ENCODE measurements around the gene SMIM38. TPM values are rescaled to one million over a fixed set of nuclear protein-coding genes. Genes with fewer than 3 reads are reported as not detected.

The SMIM38 gene
- total RNA-seq, 4 donors from 2014 or later: 0.45 to 2.3 (median 2.0) TPM; not detected in 1

DNA sequence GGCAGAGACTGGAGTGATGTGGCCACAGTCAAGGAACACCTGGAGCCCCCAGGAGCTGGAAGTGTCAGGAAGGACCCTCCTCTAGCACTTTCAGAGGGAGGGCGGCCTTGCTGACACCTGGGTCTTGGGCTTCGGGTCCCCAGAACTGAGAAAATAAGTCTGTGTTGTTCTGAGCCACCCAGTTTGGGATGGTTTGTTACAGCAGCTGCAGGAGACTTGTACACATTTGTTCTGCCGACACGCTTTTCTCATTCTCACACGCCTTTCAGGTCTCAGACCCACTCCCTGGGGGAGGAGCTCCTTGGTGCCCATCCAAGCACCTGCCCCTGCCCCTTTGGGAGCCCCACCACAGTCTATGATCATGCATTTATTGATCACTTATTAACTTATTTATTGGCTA is 47.2 kb upstream of the SMIM38 start:
- no peak overlapping the region for H3K27ac ChIP-seq
- no peaks in the 10 kb centered on the region for H3K36me3 ChIP-seq
- H3K27me3 ChIP-seq: no peaks in the 10 kb centered on the region
- no peak for DNase-seq
- intact Hi-C loops (cut with DNase I): loop anchor here (10.0 kb wide), 1 partner anchor 186 kb away; the partner anchor contains the start of gene MYEOV
- peaks cover 19 to 21% of the 10 kb centered on the region in 2 donors for H3K4me1 ChIP-seq
- TF ChIP-seq, protein P1, sequence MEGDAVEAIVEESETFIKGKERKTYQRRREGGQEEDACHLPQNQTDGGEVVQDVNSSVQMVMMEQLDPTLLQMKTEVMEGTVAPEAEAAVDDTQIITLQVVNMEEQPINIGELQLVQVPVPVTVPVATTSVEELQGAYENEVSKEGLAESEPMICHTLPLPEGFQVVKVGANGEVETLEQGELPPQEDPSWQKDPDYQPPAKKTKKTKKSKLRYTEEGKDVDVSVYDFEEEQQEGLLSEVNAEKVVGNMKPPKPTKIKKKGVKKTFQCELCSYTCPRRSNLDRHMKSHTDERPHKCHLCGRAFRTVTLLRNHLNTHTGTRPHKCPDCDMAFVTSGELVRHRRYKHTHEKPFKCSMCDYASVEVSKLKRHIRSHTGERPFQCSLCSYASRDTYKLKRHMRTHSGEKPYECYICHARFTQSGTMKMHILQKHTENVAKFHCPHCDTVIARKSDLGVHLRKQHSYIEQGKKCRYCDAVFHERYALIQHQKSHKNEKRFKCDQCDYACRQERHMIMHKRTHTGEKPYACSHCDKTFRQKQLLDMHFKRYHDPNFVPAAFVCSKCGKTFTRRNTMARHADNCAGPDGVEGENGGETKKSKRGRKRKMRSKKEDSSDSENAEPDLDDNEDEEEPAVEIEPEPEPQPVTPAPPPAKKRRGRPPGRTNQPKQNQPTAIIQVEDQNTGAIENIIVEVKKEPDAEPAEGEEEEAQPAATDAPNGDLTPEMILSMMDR (IDR thresholded peaks at IDR 0.05): no peak
- TF ChIP-seq POLR2A (IDR thresholded peaks at IDR 0.05): no peak
- 85 to 97% methylated on average over 5 of the region's 5 CpGs for WGBS, 2 donors
- H3K4me3 ChIP-seq (replicated peaks in 1 of 3): no peak overlapping the region
- H3K9me3 ChIP-seq: no peaks in the 10 kb centered on the region

DNA sequence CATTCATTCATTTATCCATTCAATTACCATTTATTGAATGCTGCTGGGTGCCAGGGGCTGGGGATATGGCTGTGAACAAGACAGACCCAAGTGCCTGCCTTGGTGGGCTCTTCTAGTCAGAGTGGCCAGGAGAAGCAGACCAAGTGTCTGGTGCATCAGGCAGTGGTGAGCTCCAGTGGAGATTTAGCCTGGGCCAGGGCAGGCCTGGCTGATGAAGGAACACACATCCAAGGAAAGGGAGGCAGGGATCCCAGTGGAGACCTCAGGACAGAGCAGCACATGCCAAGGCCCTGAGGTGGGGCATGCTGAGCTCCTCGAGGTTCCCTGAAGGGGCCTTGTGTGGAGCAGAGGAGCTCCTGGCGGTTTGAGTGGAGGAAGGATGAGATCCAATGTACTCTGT is 46.6 kb upstream of the SMIM38 start:
- H3K36me3 ChIP-seq: no peaks in the 10 kb centered on the region
- intact Hi-C loops (cut with DNase I): loop anchor here (10.0 kb wide), 1 partner anchor 186 kb away; the partner anchor contains the start of gene MYEOV
- no peak overlapping the region for H3K4me3 ChIP-seq (replicated peaks in 1 of 3)
- no peak for DNase-seq
- peaks cover 19 to 26% of the 10 kb centered on the region in 2 donors for H3K4me1 ChIP-seq
- 93 to 94% methylated on average over 2 of the region's 2 CpGs for WGBS, 2 donors
- no peaks in the 10 kb centered on the region for H3K27me3 ChIP-seq
- H3K9me3 ChIP-seq: no peaks in the 10 kb centered on the region
- TF ChIP-seq, protein P1 (IDR thresholded peaks at IDR 0.05): no peak
- TF ChIP-seq POLR2A (IDR thresholded peaks at IDR 0.05): no peak
- H3K27ac ChIP-seq: no peak overlapping the region

DNA sequence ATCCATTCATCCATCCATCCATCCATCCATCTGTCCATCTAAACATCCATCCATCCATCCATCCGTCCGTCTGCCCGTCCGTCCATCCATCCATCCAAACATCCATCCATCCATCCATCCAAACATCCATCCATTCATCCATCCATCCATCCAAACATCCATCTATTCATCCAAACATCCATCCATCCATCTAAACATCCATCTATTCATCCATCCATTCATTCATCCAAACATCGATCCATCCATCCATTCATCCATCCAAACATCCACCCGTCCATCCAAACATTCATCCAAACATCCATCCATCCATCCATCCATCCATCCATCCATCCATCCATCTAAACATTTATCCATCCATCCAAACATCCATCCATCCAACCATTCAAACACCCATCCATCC is 45.3 kb upstream of the SMIM38 start:
- 93 to 94% methylated on average over 6 of the region's 6 CpGs for WGBS, 2 donors
- H3K4me1 ChIP-seq: peaks cover 29 to 37% of the 10 kb centered on the region in 2 donors
- intact Hi-C loops (cut with DNase I): no loop called here

DNA sequence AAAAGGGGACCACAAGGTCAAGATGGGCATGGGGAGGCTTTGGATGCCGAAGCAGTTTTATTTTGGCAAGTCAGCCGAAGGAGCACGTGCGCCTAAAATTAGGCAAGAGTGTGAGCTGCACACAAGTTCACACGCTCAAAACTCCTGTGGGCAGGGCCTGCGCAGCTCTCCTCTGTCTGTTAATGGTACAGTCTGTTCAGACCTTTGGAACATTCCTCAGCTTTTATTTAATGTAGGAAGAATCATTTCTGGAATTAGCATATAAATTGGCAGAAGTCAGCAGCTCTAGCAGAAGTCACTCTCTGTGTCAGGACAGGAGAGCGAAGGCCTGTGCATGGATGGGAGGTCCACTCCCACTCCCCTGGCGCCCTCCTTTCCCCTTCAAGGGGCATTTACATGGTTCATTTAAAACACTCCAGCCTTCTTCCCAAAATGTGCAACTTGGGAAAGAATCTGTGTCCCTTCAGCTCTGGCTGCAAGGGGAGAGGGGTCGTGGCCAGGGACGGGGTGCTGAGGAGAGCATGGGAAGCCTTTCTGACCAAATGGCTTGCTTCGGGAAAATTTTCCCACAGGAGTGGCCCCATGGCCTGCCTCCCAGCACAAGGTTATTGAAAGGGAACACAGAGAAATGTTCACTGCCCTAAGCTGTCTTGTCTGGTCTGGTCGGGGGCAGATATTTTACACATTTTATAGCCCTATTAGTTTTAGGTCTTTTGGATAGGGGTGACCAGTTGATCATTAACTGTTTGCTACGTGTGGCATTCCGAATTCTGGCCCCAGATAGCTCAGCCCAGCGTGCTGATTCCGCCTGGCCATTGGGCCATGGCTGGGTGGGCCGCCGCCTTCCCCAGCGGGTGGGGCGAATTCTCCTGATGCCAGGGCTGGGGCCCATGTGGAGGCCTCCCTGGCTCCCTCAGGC is 43.9 kb upstream of the SMIM38 start:
- TF ChIP-seq POLR2A (IDR thresholded peaks at IDR 0.05): no peak
- TF ChIP-seq, protein P1 (IDR thresholded peaks at IDR 0.05): no peak
- no peak for DNase-seq
- Histone ChIP-seq H3K4me3 (replicated peaks in 1 of 3) (no peak overlapping the region), H3K4me1 (peaks cover 22 to 34% of the 10 kb centered on the region in 2 donors), H3K36me3 (no peaks in the 10 kb centered on the region), H3K27ac (no peak overlapping the region), H3K9me3 (no peaks in the 10 kb centered on the region), H3K27me3 (no peaks in the 10 kb centered on the region)
- 88 to 92% methylated on average over 17 to 20 of the region's 20 CpGs for WGBS, 2 donors
- intact Hi-C loops (cut with DNase I): no loop called here

More for the DNA sequence above, 45.3 kb upstream of the SMIM38 start:
- DNase-seq: no peak
- Histone ChIP-seq H3K27ac (no peak overlapping the region), H3K9me3 (no peaks in the 10 kb centered on the region), H3K36me3 (no peaks in the 10 kb centered on the region), H3K27me3 (no peaks in the 10 kb centered on the region), H3K4me3 (replicated peaks in 1 of 3) (no peak overlapping the region)
- TF ChIP-seq, protein P1 (IDR thresholded peaks at IDR 0.05): no peak
- TF ChIP-seq POLR2A (IDR thresholded peaks at IDR 0.05): no peak

DNA sequence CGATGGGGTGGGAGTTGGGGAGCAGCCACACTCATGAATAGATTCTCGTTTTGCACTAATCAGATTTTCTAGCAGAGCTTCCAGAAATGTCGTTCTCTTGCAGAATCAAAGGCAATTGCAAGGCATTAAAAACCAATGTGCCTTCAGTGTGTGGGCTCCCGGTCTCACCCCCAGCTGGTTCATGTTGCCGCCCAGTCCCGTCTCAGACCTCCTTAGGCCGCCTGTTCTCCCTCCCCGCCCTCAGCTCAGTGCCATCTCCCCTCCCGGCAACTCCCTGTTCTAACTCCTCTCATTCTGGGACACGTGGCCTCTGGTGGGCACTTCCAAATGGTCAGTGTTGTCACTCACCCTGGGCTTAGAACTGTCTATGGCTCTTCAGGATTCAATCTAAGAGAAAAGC is 42.5 kb upstream of the SMIM38 start:
- no peaks in the 10 kb centered on the region for H3K36me3 ChIP-seq
- H3K4me3 ChIP-seq (replicated peaks in 1 of 3): no peak overlapping the region
- H3K4me1 ChIP-seq: peaks cover 20 to 29% of the 10 kb centered on the region in 2 donors
- no peak overlapping the region for H3K27ac ChIP-seq
- no peak for TF ChIP-seq POLR2A (IDR thresholded peaks at IDR 0.05)
- TF ChIP-seq, protein P1 (IDR thresholded peaks at IDR 0.05): no peak
- DNase-seq: no peak
- intact Hi-C loops (cut with DNase I): no loop called here
- no peaks in the 10 kb centered on the region for H3K27me3 ChIP-seq
- 91 to 93% methylated on average over 10 of the region's 10 CpGs for WGBS, 2 donors
- H3K9me3 ChIP-seq: no peaks in the 10 kb centered on the region
